K562 treated with DMSO at 1 percent for 24 hours (cell line): ENCODE data around the gene DCUN1D4. TPM values are rescaled to one million over a fixed set of nuclear protein-coding genes. Genes with fewer than 3 reads are reported as not detected.

Experiments
- total RNA-seq: library from RNA; unstranded; fragments of 300-600 nt; gene quantifications from 2 replicates; pipeline ENCODE4 v1.2.3, GENCODE V29; 2022; ENCODE audit warnings: low read depth; ENCODE audit not compliant: insufficient read depth

DCUN1D4 gene
- total RNA-seq, result 4.7 and 8.4 TPM in 2 replicates

DNA sequence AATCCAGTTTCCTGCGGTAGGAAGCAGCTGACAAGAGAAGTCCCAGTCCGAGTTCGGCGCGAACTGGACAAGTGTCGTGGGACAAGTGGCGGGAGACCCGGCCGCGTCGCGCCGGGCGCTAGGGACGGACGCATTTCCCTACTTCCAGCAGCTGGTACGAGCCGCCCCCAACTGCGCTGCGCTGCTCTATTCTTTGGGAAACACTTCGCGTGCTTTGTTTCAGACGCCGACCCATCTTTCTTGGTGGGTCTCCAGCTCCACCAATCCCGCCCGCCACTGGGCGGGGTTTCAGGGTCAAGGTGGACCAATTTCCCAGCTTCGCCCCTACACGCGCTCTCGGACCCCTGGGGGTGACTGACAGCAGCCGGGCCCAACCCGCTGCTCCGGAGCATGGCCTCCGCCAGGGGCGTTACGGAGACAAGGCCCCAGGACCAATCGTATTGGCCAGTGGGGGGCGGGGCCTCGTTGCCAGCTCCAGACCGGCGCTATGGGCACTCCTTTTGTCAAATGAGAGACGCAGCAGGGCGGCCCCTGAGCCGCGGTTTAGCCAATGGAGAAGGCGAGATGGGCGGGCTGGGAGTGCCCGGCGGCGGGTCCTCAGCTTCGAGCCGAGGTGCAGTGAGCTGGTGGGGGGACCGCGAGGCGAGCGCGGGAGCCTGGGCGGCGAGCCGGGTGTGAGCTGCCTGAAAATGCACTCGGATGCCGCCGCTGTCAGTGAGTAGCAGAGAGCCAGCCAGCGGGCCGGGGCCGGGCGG lies at the start of gene DCUN1D4:
Gene DCUN1D4 (plus strand): TSS at position 600 of the 755 bp plus-strand sequence. CDS start 90 bp downstream, at position 690.

Other genes with a start within 250 kb of the DCUN1D4 start
- gene LRRC66, start 177.2 kb downstream of the DCUN1D4 start, total RNA-seq, result not detected in 2 replicates
- 0.20 and 0.50 TPM in 2 replicates for gene SGCB, start 195.1 kb downstream of the DCUN1D4 start, total RNA-seq
- not detected in 2 replicates for gene SPATA18, start 208.2 kb downstream of the DCUN1D4 start, total RNA-seq